Hindlimb muscle (tissue), 1 donor: ENCODE data around the gene UTP11. TPM values are rescaled to one million over a fixed set of nuclear protein-coding genes. Genes with fewer than 3 reads are reported as not detected.
"Not testable (repeated sequence)": the region's sequence is repeated elsewhere in the genome, so short reads cannot be mapped to it uniquely, and the experiment has no call there.

ENCODE experiments used
- DNase-seq: peaks from one replicate; pipeline ENCODE4 v3.0.0-alpha.2; 2013
- polyA plus RNA-seq: library from polyadenylated mRNA; unstranded; fragments of 120-200 nt; gene quantifications from one replicate; pipeline ENCODE4 v1.2.1, GENCODE V29; 2013; ENCODE audit not compliant: insufficient read length

UTP11 gene
- polyA plus RNA-seq, 1 donor, result 85.8 TPM

- DNase-seq, result no peak
Measured at GRCh38 chr1:38028105-38028591, 15.6 kb downstream of the UTP11 start.

GRCh38 chr1:38028671-38029070 is 16.1 kb downstream of the UTP11 start:
- DNase-seq, result no peak

- DNase-seq, result no peak
Measured at GRCh38 chr1:38029081-38029681, 16.6 kb downstream of the UTP11 start.

- no peak for DNase-seq
Measured at GRCh38 chr1:38029685-38030511, 17.4 kb downstream of the UTP11 start.

GRCh38 chr1:38030596-38031512 is 18.3 kb downstream of the UTP11 start:
- DNase-seq, result no peak

GRCh38 chr1:38031513-38031866 is 19.0 kb downstream of the UTP11 start:
- DNase-seq, result no peak

GRCh38 chr1:38032992-38033391 is 20.5 kb downstream of the UTP11 start:
- DNase-seq, result not testable (repeated sequence)

- no peak for DNase-seq
Measured at GRCh38 chr1:38034871-38035270, 22.3 kb downstream of the UTP11 start.

- DNase-seq, result no peak
Measured at GRCh38 chr1:38037221-38037939, 24.8 kb downstream of the UTP11 start.

- DNase-seq, result no peak
Measured at GRCh38 chr1:38038861-38039260, 26.3 kb downstream of the UTP11 start.

GRCh38 chr1:38039331-38040088 is 27.0 kb downstream of the UTP11 start:
- no peak for DNase-seq

- DNase-seq, result no peak
Measured at GRCh38 chr1:38041936-38042834, 29.7 kb downstream of the UTP11 start.

- no peak for DNase-seq
Measured at GRCh38 chr1:38043036-38043747, 30.7 kb downstream of the UTP11 start.

GRCh38 chr1:38044221-38045215 is 32.0 kb downstream of the UTP11 start:
- no peak for DNase-seq

GRCh38 chr1:38045401-38046332 is 33.1 kb downstream of the UTP11 start:
- DNase-seq, result no peak

- DNase-seq, result no peak
Measured at GRCh38 chr1:38046333-38046883, 33.9 kb downstream of the UTP11 start, which contains the start of gene POU3F1. POU3F1 (minus strand) TSS chr1:38046793; CDS start chr1:38046743, 50 bp downstream.
